WTC11 (cell line): ENCODE measurements around the gene KIF3A. TPM values are rescaled to one million over a fixed set of nuclear protein-coding genes. Genes with fewer than 3 reads are reported as not detected.

ENCODE experiments used
- ATAC-seq: fragments of 200-7000 bp; cut with Tn5 transposase; 2 replicates; pipeline ENCODE4 v1.10.0; 2021; ENCODE audit warnings: mild to moderate bottlenecking, moderate library complexity
- CTCF ChIA-PET: fragments of 300-600 bp; sonication (Branson Sonifier 250); formaldehyde crosslinking; loops from one replicate; lab custom pipeline; 2021; ENCODE audit warnings: antibody characterized with exemption; lab: Charles Lee
- POLR2A ChIA-PET: fragments of 350-600 bp; sonication (Branson Sonifier 250); formaldehyde crosslinking; loops from one replicate; lab custom pipeline; 2021; ENCODE audit warnings: antibody characterized with exemption; lab: Charles Lee
- DNase-seq: peaks from one replicate; pipeline ENCODE4 v3.0.0; 2021; ENCODE audit warnings: low spot score
- H3K27ac Mint-ChIP-seq: 2 replicates; pipeline ENCODE4 v1.8.0; 2021; ENCODE audit warnings: mixed read lengths
- H3K27me3 Mint-ChIP-seq: 2 replicates; pipeline ENCODE4 v1.8.0; 2021; ENCODE audit warnings: low read depth, mild to moderate bottlenecking, moderate library complexity, mixed read lengths
- H3K36me3 Mint-ChIP-seq: 2 replicates; pipeline ENCODE4 v1.8.0; 2021; ENCODE audit warnings: mixed read lengths
- H3K4me1 Mint-ChIP-seq: 2 replicates; pipeline ENCODE4 v1.8.0; 2022; ENCODE audit warnings: mixed read lengths
- H3K4me3 Mint-ChIP-seq: 2 replicates; pipeline ENCODE4 v1.8.0; 2021; ENCODE audit warnings: mild to moderate bottlenecking, moderate library complexity, mixed read lengths
- H3K9me3 Mint-ChIP-seq: 2 replicates; pipeline ENCODE4 v1.8.0; 2021; ENCODE audit warnings: mixed read lengths
- AR ChIP-seq: fragments of 250-450 bp; sonication (Bioruptor Pico); IDR thresholded peaks from 2 replicates; pipeline ENCODE4 v1.9.0; 2021; ENCODE audit warnings: mild to moderate bottlenecking
- EMX1 ChIP-seq: fragments of 250-450 bp; sonication (Bioruptor Pico); IDR thresholded peaks from 2 replicates; pipeline ENCODE4 v1.8.0; 2021; ENCODE audit warnings: mild to moderate bottlenecking
- ERG ChIP-seq: fragments of 250-450 bp; sonication (Bioruptor Pico); IDR thresholded peaks from 2 replicates; pipeline ENCODE4 v1.8.0; 2021; ENCODE audit warnings: mild to moderate bottlenecking
- GRHL2 ChIP-seq: fragments of 250-450 bp; sonication (Bioruptor Pico); IDR thresholded peaks from 2 replicates; pipeline ENCODE4 v1.8.0; 2022; ENCODE audit warnings: mild to moderate bottlenecking, moderate library complexity; ENCODE audit not compliant: insufficient replicate concordance, severe bottlenecking
- HMGA2 ChIP-seq: fragments of 250-450 bp; sonication (Bioruptor Pico); IDR thresholded peaks from 2 replicates; pipeline ENCODE4 v1.4.0; 2021; ENCODE audit warnings: mild to moderate bottlenecking, moderate library complexity
- KAT7 ChIP-seq: sonication (generic); formaldehyde crosslinking; IDR thresholded peaks from 2 replicates; pipeline ENCODE4 v1.8.1; 2023; ENCODE audit warnings: missing genetic modification reagents, mild to moderate bottlenecking, borderline replicate concordance
- MAX ChIP-seq: sonication (generic); formaldehyde crosslinking; IDR thresholded peaks from 2 replicates; pipeline ENCODE4 v1.8.0; 2022; ENCODE audit warnings: mild to moderate bottlenecking, missing genetic modification reagents
- MYBL2 ChIP-seq: sonication (generic); formaldehyde crosslinking; IDR thresholded peaks from 2 replicates; pipeline ENCODE4 v1.8.1; 2023; ENCODE audit warnings: mild to moderate bottlenecking, moderate library complexity, missing genetic modification reagents
- NR2C2 ChIP-seq: sonication (generic); formaldehyde crosslinking; IDR thresholded peaks from 2 replicates; pipeline ENCODE4 v1.8.0; 2022; ENCODE audit warnings: mild to moderate bottlenecking, missing genetic modification reagents
- PRRX2 ChIP-seq: fragments of 250-450 bp; sonication (Bioruptor Pico); IDR thresholded peaks from 2 replicates; pipeline ENCODE4 v1.8.0; 2021; ENCODE audit warnings: mild to moderate bottlenecking
- SOX15 ChIP-seq: fragments of 250-450 bp; sonication (Bioruptor Pico); IDR thresholded peaks from 2 replicates; pipeline ENCODE4 v1.9.0; 2021; ENCODE audit warnings: mild to moderate bottlenecking
- SP1 ChIP-seq: sonication (generic); formaldehyde crosslinking; conservative IDR thresholded peaks from 2 replicates; pipeline ENCODE4 v1.8.1; 2022; ENCODE audit warnings: missing genetic modification reagents
- ZNF121 ChIP-seq: sonication (generic); formaldehyde crosslinking; IDR thresholded peaks from 2 replicates; pipeline ENCODE4 v1.8.0; 2023; ENCODE audit warnings: missing genetic modification reagents
- ZNF138 ChIP-seq: sonication (generic); formaldehyde crosslinking; conservative IDR thresholded peaks from 2 replicates; pipeline ENCODE4 v1.8.1; 2022; ENCODE audit warnings: mild to moderate bottlenecking, moderate library complexity, missing genetic modification reagents
- ZNF263 ChIP-seq: sonication (generic); formaldehyde crosslinking; IDR thresholded peaks from 2 replicates; pipeline ENCODE4 v1.8.1; 2022; ENCODE audit warnings: low read depth, mild to moderate bottlenecking, moderate library complexity, missing genetic modification reagents
- ZNF317 ChIP-seq: sonication (generic); formaldehyde crosslinking; IDR thresholded peaks from 2 replicates; pipeline ENCODE4 v1.8.1; 2023; ENCODE audit warnings: low read depth, mild to moderate bottlenecking, moderate library complexity, missing genetic modification reagents, borderline replicate concordance
- ZNF671 ChIP-seq: fragments of 250-450 bp; sonication (Bioruptor Pico); IDR thresholded peaks from 2 replicates; pipeline ENCODE4 v1.8.0; 2021; ENCODE audit warnings: mild to moderate bottlenecking
- total RNA-seq: library from RNA; stranded (reverse); gene quantifications from 3 replicates; pipeline ENCODE4 v1.2.3, GENCODE V29; 2021
- TF ChIP-seq, protein P1 (sequence below): fragments of 250-450 bp; sonication (Bioruptor Pico); IDR thresholded peaks from 2 replicates; pipeline ENCODE4 v1.9.0; 2021; ENCODE audit warnings: moderate library complexity, mild to moderate bottlenecking, inconsistent platforms, borderline replicate concordance
- TF ChIP-seq, protein P2 (sequence below): fragments of 250-450 bp; sonication (Bioruptor Pico); IDR thresholded peaks from 2 replicates; pipeline ENCODE4 v2.1.2; 2022; ENCODE audit warnings: mild to moderate bottlenecking, moderate library complexity
- TF ChIP-seq, protein P3 (sequence below): sonication (generic); formaldehyde crosslinking; IDR thresholded peaks from 2 replicates; pipeline ENCODE4 v1.8.1; 2022; ENCODE audit warnings: missing genetic modification reagents, borderline replicate concordance
- TF ChIP-seq, protein P4 (sequence below): sonication (generic); formaldehyde crosslinking; IDR thresholded peaks from 2 replicates; pipeline ENCODE4 v1.8.0; 2023; ENCODE audit warnings: missing genetic modification reagents

The KIF3A gene
- total RNA-seq, 1 experiment from 2014 or later, result 10.1 TPM

DNA sequence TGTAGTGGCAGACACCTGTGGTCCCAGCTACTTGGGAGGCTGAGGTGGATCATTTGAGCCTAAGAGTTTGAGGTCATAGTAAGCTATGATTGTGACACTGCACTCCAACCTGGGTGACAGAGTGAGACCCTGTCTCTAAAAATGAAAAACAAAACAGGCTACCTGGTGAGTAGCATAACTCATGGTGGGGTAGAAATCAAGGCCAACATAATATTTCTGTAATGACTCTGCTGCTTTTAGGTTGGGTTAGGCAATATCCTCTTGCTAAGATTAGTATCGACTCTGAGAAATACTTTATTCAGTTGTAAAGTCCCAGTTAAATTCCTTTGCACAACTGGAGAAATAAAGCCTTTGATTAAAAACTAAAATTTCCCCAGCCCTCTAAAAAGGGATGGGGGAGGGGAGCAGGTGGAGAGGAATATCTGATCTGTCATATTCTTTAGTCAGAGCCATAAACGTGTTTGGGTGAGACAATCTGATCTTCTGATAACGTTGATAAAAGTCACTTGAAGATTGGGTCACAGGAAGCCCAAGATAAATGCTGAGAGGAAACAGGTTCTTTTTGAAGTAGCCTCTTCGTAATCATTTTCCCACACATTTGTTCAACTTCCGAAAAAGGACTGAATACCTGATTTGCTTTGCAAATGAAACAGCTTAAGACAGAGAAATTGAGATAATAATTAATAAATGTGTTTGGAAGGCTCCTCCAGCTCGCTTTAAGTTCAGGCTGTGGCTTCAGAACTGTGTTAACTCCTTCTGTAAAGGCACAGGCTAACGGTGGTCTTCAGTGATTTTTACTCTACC is 48.6 kb downstream of the KIF3A start (continued):
- TF ChIP-seq ERG (CRISPR knock-in tag) (no peak), KAT7 (CRISPR knock-in tag) (no peak), AR (CRISPR knock-in tag) (no peak), ZNF263 (no peak)
- TF ChIP-seq, protein P1, sequence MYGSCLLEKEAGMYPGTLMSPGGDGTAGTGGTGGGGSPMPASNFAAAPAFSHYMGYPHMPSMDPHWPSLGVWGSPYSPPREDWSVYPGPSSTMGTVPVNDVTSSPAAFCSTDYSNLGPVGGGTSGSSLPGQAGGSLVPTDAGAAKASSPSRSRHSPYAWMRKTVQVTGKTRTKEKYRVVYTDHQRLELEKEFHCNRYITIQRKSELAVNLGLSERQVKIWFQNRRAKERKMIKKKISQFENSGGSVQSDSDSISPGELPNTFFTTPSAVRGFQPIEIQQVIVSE (CRISPR knock-in tag), result no peak

DNA sequence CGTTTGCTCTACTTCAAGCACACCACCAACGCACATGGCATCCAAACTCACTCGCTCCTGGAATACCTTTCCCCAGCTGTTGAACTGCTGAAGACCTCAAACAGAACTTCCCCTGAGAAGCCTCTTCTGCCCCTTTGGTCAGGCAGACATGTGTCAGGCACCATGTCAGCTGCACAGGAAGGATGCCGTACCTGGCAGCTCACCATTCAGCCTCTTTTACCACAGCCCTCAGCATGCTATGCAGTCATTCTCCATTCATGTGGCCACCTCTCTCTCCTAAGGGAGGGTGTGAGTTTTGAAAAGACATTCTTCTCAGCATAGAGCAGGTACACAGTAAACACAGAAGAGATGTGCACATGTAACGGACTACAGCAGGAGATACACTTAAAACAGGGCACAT is 49.4 kb downstream of the KIF3A start:
- no peak overlapping the region for H3K27ac Mint-ChIP-seq
- ATAC-seq, result no peak
- no peaks in the 10 kb centered on the region for H3K36me3 Mint-ChIP-seq
- TF ChIP-seq, protein P1 (CRISPR knock-in tag), result no peak
- TF ChIP-seq PRRX2 (CRISPR knock-in tag), result no peak
- TF ChIP-seq, protein P2, sequence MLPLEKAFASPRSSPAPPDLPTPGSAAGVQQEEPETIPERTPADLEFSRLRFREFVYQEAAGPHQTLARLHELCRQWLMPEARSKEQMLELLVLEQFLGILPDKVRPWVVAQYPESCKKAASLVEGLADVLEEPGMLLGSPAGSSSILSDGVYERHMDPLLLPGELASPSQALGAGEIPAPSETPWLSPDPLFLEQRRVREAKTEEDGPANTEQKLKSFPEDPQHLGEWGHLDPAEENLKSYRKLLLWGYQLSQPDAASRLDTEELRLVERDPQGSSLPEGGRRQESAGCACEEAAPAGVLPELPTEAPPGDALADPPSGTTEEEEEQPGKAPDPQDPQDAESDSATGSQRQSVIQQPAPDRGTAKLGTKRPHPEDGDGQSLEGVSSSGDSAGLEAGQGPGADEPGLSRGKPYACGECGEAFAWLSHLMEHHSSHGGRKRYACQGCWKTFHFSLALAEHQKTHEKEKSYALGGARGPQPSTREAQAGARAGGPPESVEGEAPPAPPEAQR (CRISPR knock-in tag), result no peak
- TF ChIP-seq ZNF671 (CRISPR knock-in tag), result no peak
- TF ChIP-seq, all 79 proteins: peak for 0
- ChIA-PET POLR2A (no interaction called here), CTCF (interaction anchor here (1.6 kb wide), 1 partner anchor 11 kb away, joined by 8 read pairs; no protein-coding TSS in a partner anchor)
- Mint-ChIP-seq H3K9me3 (peaks cover 3% of the 10 kb centered on the region; the same call in 1 of the 2 replicates), H3K27me3 (no peaks in the 10 kb centered on the region), H3K4me3 (no peak overlapping the region), H3K4me1 (no peaks in the 10 kb centered on the region)
- DNase-seq, result no peak

DNA sequence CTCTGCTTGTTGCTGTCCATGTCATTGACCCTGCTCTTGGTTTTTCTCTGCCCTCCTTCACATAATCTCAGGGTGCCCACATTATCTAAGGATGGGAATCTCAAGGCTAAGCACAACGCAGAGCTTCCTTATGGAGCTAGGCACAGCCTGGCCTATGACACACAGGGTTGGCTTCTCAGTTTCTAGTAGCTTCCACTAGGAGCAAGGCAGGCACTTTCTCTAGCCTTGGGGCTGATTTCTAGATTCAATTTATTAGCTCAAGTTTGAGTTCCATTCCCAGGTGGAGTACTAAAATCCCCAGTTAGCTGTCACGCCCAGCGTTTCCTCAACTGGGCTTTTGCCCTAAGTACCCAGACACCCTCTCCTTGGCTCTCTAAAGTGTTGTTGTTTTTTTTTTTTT is 51.2 kb downstream of the KIF3A start:
- H3K27ac Mint-ChIP-seq, result no peak overlapping the region
- ATAC-seq (no peak), DNase-seq (no peak)
- POLR2A ChIA-PET, result no interaction called here
- H3K27me3 Mint-ChIP-seq, result no peaks in the 10 kb centered on the region
- H3K4me3 Mint-ChIP-seq, result no peak overlapping the region
- H3K4me1 Mint-ChIP-seq, result no peaks in the 10 kb centered on the region
- no peaks in the 10 kb centered on the region for H3K36me3 Mint-ChIP-seq
- CTCF ChIA-PET, result interaction anchor here (0.8 to 1.5 kb wide), 3 partner anchors 121 to 159 kb away, joined by 3 to 6 read pairs (median 3); no protein-coding TSS in a partner anchor
- no peaks in the 10 kb centered on the region for H3K9me3 Mint-ChIP-seq
- no peak for TF ChIP-seq NR2C2 (CRISPR knock-in tag)
- no peak for TF ChIP-seq ZNF138 (CRISPR knock-in tag)
- no peak for TF ChIP-seq SP1 (CRISPR knock-in tag)
- no peak for TF ChIP-seq ERG (CRISPR knock-in tag)
- no peak for TF ChIP-seq ZNF121 (CRISPR knock-in tag)
- TF ChIP-seq, protein P3, sequence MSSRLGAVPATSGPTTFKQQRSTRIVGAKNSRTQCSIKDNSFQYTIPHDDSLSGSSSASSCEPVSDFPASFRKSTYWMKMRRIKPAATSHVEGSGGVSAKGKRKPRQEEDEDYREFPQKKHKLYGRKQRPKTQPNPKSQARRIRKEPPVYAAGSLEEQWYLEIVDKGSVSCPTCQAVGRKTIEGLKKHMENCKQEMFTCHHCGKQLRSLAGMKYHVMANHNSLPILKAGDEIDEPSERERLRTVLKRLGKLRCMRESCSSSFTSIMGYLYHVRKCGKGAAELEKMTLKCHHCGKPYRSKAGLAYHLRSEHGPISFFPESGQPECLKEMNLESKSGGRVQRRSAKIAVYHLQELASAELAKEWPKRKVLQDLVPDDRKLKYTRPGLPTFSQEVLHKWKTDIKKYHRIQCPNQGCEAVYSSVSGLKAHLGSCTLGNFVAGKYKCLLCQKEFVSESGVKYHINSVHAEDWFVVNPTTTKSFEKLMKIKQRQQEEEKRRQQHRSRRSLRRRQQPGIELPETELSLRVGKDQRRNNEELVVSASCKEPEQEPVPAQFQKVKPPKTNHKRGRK (CRISPR knock-in tag), result no peak
- no peak for TF ChIP-seq SOX15 (CRISPR knock-in tag)
- TF ChIP-seq GRHL2, result no peak
- TF ChIP-seq EMX1 (CRISPR knock-in tag), result no peak
- TF ChIP-seq MYBL2 (CRISPR knock-in tag), result no peak
- TF ChIP-seq, protein P4, sequence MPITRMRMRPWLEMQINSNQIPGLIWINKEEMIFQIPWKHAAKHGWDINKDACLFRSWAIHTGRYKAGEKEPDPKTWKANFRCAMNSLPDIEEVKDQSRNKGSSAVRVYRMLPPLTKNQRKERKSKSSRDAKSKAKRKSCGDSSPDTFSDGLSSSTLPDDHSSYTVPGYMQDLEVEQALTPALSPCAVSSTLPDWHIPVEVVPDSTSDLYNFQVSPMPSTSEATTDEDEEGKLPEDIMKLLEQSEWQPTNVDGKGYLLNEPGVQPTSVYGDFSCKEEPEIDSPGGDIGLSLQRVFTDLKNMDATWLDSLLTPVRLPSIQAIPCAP (CRISPR knock-in tag), result no peak
- TF ChIP-seq ZNF263, result no peak
- no peak for TF ChIP-seq PRRX2 (CRISPR knock-in tag)
- TF ChIP-seq HMGA2 (CRISPR knock-in tag), result no peak
- TF ChIP-seq ZNF317 (CRISPR knock-in tag), result no peak
- TF ChIP-seq MAX (CRISPR knock-in tag), result no peak
